Brain microvascular endothelial cell (primary cell): ENCODE data around the gene AKNA.
A peak's percentile ranks its signal among the peaks of the same experiment; 100 is the strongest.

Source experiments
- DNase-seq: peaks from one replicate; pipeline ENCODE4 v3.0.0-alpha.2; 2020
- H3K27ac ChIP-seq: fragments of 250-450 bp; sonication (Bioruptor Pico); 2 replicates; pipeline ENCODE4 v1.5.1; 2020; ENCODE audit warnings: mild to moderate bottlenecking, moderate library complexity
- H3K27me3 ChIP-seq: fragments of 250-450 bp; sonication (Bioruptor Pico); replicated peaks from 2 replicates; pipeline ENCODE4 v1.5.1; 2020; ENCODE audit warnings: mild to moderate bottlenecking
- H3K36me3 ChIP-seq: fragments of 250-450 bp; sonication (Bioruptor Pico); replicated peaks from 2 replicates; pipeline ENCODE4 v1.5.1; 2020; ENCODE audit warnings: mild to moderate bottlenecking
- H3K4me3 ChIP-seq: 2 replicates; pipeline ENCODE4 v1.5.1; 2011; ENCODE audit warnings: low read depth, mild to moderate bottlenecking, control low read depth, low read length, moderate library complexity
- CTCF ChIP-seq: IDR thresholded peaks from 2 replicates; pipeline ENCODE4 v1.5.1; 2011; ENCODE audit warnings: low read depth, mild to moderate bottlenecking, moderate library complexity, low read length, control low read depth, inconsistent platforms; ENCODE audit errors: missing control alignments
- in situ Hi-C: cut with HindIII; loops from 2 replicates; pipeline ENCODE4 v1.10.0; 2017; ENCODE audit warnings: low sequenced_read_pairs, low pct_ligation_motif_present

The AKNA gene

GRCh38 chr9:114349713-114350480 is 37.9 kb downstream of the AKNA start:
- Histone ChIP-seq H3K27me3 (no peaks in the 10 kb centered on the region), H3K36me3 (peaks cover 32% of the 10 kb centered on the region), H3K27ac (peak overlapping the region; percentile 45), H3K4me3 (no peak overlapping the region)
- TF ChIP-seq CTCF: no peak
- no peak for DNase-seq
- in situ Hi-C loops: no loop called here

DNA sequence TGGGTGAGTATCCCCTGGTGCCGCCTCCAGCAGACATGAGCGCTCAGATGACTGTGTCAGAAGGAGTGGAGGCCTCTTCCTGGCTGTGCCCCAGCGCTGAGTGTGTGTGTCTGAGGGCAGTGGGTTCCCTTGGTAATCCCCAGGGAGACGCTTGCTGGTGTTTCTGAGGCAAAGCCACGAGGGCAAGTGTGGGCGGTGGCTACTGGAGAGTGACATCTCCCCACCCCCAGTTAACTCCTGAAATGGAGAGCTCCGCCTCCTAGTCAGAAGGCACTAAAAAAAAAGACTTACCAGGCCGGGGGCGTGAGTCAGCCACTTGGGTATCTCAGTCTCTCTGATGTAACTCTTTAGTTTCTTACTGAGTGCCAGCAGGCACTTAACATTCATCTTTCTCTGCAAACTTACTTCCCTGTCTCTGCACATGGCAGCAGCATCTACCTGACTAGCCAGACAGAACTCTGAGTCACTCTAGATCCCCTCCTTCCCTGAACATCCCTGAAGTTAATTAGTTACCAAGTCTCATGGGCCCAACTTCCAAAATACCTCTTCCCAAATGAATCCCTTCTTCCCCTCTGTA is 38.8 kb downstream of the AKNA start:
- Histone ChIP-seq H3K4me3 (no peak overlapping the region), H3K27ac (peak overlapping the region; percentile 60), H3K36me3 (peaks cover 33% of the 10 kb centered on the region), H3K27me3 (no peaks in the 10 kb centered on the region)
- no peak for TF ChIP-seq CTCF
- peak; percentile 98 for DNase-seq
- in situ Hi-C loops: no loop called here

DNA sequence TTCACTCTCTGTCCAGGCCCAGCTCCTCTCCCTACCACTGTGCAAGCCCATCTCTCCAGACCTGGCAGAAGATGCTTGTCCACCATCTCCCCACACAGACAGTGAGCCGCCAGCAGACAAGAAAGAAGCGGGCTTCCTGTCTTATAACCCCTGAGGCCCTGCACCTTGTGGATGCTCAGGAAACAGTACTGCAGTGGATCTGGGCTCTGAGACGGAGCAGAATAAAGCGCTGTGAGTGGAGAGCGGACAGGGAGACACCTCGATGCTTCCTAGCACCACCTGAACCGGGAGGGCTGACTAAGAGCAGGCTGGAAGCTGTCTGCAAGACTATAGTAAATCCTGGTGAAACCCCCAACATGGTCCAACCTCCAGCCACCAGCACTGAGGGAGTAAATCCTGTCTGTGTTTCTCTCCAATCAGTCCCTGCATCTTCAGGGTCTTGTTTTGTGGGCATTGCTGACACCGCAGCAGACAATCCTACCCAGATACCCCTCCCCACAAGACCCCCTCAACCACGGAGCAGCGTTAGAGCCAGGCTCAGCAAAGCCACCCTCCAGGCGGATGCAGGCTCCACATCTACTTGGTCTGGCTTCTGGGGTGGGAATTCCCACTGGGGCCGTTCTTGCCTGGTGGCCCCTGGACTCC is 39.4 kb downstream of the AKNA start:
- Histone ChIP-seq H3K36me3 (peaks cover 36% of the 10 kb centered on the region), H3K27ac (peak overlapping the region; percentile 60), H3K4me3 (no peak overlapping the region), H3K27me3 (no peaks in the 10 kb centered on the region)
- DNase-seq: no peak
- no peak for TF ChIP-seq CTCF
- in situ Hi-C loops: no loop called here

DNA sequence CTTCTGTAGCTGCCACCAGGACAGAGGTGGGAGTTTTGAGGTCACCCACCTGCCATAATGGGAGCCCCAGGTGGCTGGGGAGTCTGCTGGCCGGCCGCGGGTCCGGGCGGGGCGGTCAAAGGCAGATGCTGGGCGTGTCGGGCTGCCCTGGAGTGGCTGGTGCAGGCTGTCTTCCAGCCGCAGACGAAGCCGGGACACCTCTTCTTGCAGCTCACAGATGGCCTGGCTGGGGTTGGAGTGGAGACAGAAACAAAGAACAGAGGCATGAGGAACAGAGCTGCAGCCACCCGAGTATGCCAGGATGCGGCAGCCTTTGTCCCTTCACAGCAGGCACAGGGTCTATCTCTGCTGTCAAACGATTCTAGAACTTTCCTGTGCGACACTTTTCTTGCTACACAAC is 40.1 kb downstream of the AKNA start:
- Histone ChIP-seq H3K27me3 (no peaks in the 10 kb centered on the region), H3K4me3 (no peak overlapping the region), H3K36me3 (peaks cover 42% of the 10 kb centered on the region), H3K27ac (no peak overlapping the region)
- in situ Hi-C loops: no loop called here
- no peak for TF ChIP-seq CTCF
- DNase-seq: no peak

- DNase-seq: no peak
- Histone ChIP-seq H3K27ac (no peak overlapping the region), H3K27me3 (no peaks in the 10 kb centered on the region), H3K36me3 (peaks cover 49% of the 10 kb centered on the region), H3K4me3 (no peak overlapping the region)
- no peak for TF ChIP-seq CTCF
- in situ Hi-C loops: no loop called here
Observed at GRCh38 chr9:114346146-114346545, 41.6 kb downstream of the AKNA start.
